Karpas-422 (cell line): Measurements from ENCODE around the gene ZNF773. TPM values are rescaled to one million over a fixed set of nuclear protein-coding genes. Genes with fewer than 3 reads are reported as not detected.

Source experiments
- DNase-seq: peaks from one replicate; pipeline ENCODE4 v3.0.0-alpha.2; 2015
- H2AFZ ChIP-seq: fragments of 200-600 bp; sonication (generic); 2 replicates; pipeline ENCODE4 v1.6.1; 2014; ENCODE audit warnings: antibody characterized with exemption, low read length, mixed read lengths
- H3K27ac ChIP-seq: fragments of 200-600 bp; sonication (generic); 2 replicates; pipeline ENCODE4 v1.5.1; 2014; ENCODE audit warnings: mild to moderate bottlenecking, low read length, moderate library complexity
- H3K27me3 ChIP-seq: fragments of 200-600 bp; sonication (generic); 2 replicates; pipeline ENCODE4 v1.6.1; 2014; ENCODE audit warnings: low read length, mixed read lengths
- H3K36me3 ChIP-seq: fragments of 200-600 bp; sonication (generic); 2 replicates; pipeline ENCODE4 v1.6.1; 2014; ENCODE audit warnings: low read length, mixed read lengths; ENCODE audit not compliant: insufficient read depth
- H3K4me1 ChIP-seq: fragments of 200-600 bp; sonication (generic); 2 replicates; pipeline ENCODE4 v1.6.1; 2014; ENCODE audit warnings: mild to moderate bottlenecking, low read length, mixed read lengths
- H3K4me2 ChIP-seq: fragments of 200-600 bp; sonication (generic); 2 replicates; pipeline ENCODE4 v1.6.1; 2014; ENCODE audit warnings: low read length, low read depth, mild to moderate bottlenecking; ENCODE audit not compliant: poor library complexity, severe bottlenecking
- H3K4me3 ChIP-seq: fragments of 200-600 bp; sonication (generic); 2 replicates; pipeline ENCODE4 v1.5.1; 2014; ENCODE audit warnings: mild to moderate bottlenecking, antibody characterized with exemption, low read length, mixed read lengths
- H3K79me2 ChIP-seq: fragments of 200-600 bp; sonication (generic); 2 replicates; pipeline ENCODE4 v1.6.1; 2014; ENCODE audit warnings: mild to moderate bottlenecking, low read length, mixed read lengths
- H3K9ac ChIP-seq: fragments of 200-600 bp; sonication (generic); 2 replicates; pipeline ENCODE4 v1.6.0; 2014; ENCODE audit warnings: low read length
- H3K9me2 ChIP-seq: fragments of 200-600 bp; sonication (generic), shearing (Covaris generic); replicated peaks from 2 replicates; pipeline ENCODE4 v1.6.0; 2014; ENCODE audit warnings: mild to moderate bottlenecking, low read length, moderate library complexity; ENCODE audit not compliant: insufficient read depth
- H3K9me3 ChIP-seq: fragments of 300-700, 200-600 bp; sonication (generic); 2 replicates; pipeline ENCODE4 v1.6.1; 2014; ENCODE audit warnings: low read length, mixed read lengths
- H4K20me1 ChIP-seq: fragments of 200-600 bp; sonication (generic); 2 replicates; pipeline ENCODE4 v1.6.1; 2014; ENCODE audit warnings: mild to moderate bottlenecking, antibody characterized with exemption, low read length, low read depth; ENCODE audit not compliant: insufficient read depth
- small RNA-seq: library from RNA; depleted of rRNA; stranded (forward); fragments of <200 nt; gene quantifications from one replicate; pipeline ENCODE3, GENCODE V24; 2014
- total RNA-seq: library from RNA; depleted of rRNA; stranded (reverse); fragments of >200 nt; shearing (Covaris generic); gene quantifications from 2 replicates; pipeline ENCODE4 v1.2.3, GENCODE V29; 2014; ENCODE audit warnings: low replicate concordance; rRNA removed

ZNF773 gene
- total RNA-seq, 1 experiment from 2014 or later = 25.2 TPM

- H3K9ac ChIP-seq = peak within 1 kb of the TSS; percentile 79
- H3K4me1 ChIP-seq = peaks cover 9% of the 10 kb centered on the region
- peaks cover 37% of the 10 kb centered on the region for H3K9me3 ChIP-seq
- DNase-seq = peak; percentile 99
- peaks cover 26% of the 10 kb centered on the region for H3K36me3 ChIP-seq
- H3K27ac ChIP-seq = 0 out of 2 replicates have a peak within 1 kb of the TSS, but pooled peaks have one; percentile 8
- peak within 1 kb of the TSS; percentile 88 for H3K4me2 ChIP-seq
- H3K4me3 ChIP-seq = peak within 1 kb of the TSS; percentile 86
- H4K20me1 ChIP-seq = no peaks in the 10 kb centered on the region
- H3K79me2 ChIP-seq = peaks cover 44% of the 10 kb centered on the region
- H3K9me2 ChIP-seq = no peaks in the 10 kb centered on the region
- H3K27me3 ChIP-seq = no peaks in the 10 kb centered on the region
- peak within 1 kb of the TSS; percentile 87 for H2AFZ ChIP-seq
Observed at GRCh38 chr19:57527136-57527881, 27.6 kb downstream of the ZNF773 start, which contains the start of gene ZNF549. ZNF549 (plus strand) TSS chr19:57527356; CDS start chr19:57527574, 218 bp downstream.

- 0 out of 2 replicates have a peak overlapping the region, but pooled peaks have one; percentile 3 for H3K4me3 ChIP-seq
- peaks cover 80% of the 10 kb centered on the region for H3K9me3 ChIP-seq
- peaks cover 92% of the 10 kb centered on the region for H3K36me3 ChIP-seq
Observed at GRCh38 chr19:57537953-57538547, 38.3 kb downstream of the ZNF773 start.

GRCh38 chr19:57546513-57546912 lies 46.8 kb downstream of the ZNF773 start:
- Histone ChIP-seq H3K4me3 (no peak overlapping the region), H3K79me2 (no peaks in the 10 kb centered on the region), H3K4me2 (no peak overlapping the region), H3K36me3 (peaks cover 90% of the 10 kb centered on the region), H3K27ac (no peak overlapping the region), H3K27me3 (no peaks in the 10 kb centered on the region), H4K20me1 (no peaks in the 10 kb centered on the region), H2AFZ (no peak overlapping the region), H3K9me2 (no peaks in the 10 kb centered on the region), H3K9ac (no peak overlapping the region), H3K4me1 (no peaks in the 10 kb centered on the region), H3K9me3 (peaks cover 90% of the 10 kb centered on the region)
- no peak for DNase-seq

More at GRCh38 chr19:57537953-57538547, 38.3 kb downstream of the ZNF773 start:
- Histone ChIP-seq H4K20me1 (no peaks in the 10 kb centered on the region), H3K9ac (no peak overlapping the region), H3K27ac (no peak overlapping the region), H2AFZ (no peak overlapping the region), H3K4me2 (no peak overlapping the region), H3K27me3 (no peaks in the 10 kb centered on the region), H3K79me2 (peaks cover 9% of the 10 kb centered on the region; the same call in 1 of the 2 replicates), H3K4me1 (no peaks in the 10 kb centered on the region), H3K9me2 (no peaks in the 10 kb centered on the region)
- no peak for DNase-seq

- Histone ChIP-seq H3K4me2 (no peak overlapping the region), H3K79me2 (no peaks in the 10 kb centered on the region), H3K27me3 (no peaks in the 10 kb centered on the region), H2AFZ (no peak overlapping the region), H3K27ac (no peak overlapping the region), H3K36me3 (peaks cover 85% of the 10 kb centered on the region), H3K9me2 (no peaks in the 10 kb centered on the region), H3K4me1 (no peaks in the 10 kb centered on the region), H4K20me1 (no peaks in the 10 kb centered on the region), H3K9ac (no peak overlapping the region), H3K9me3 (peaks cover 72% of the 10 kb centered on the region), H3K4me3 (no peak overlapping the region)
- no peak for DNase-seq
Observed at GRCh38 chr19:57552432-57552831, 52.7 kb downstream of the ZNF773 start.

GRCh38 chr19:57557659-57558058 lies 57.9 kb downstream of the ZNF773 start:
- Histone ChIP-seq H3K36me3 (peaks cover 41% of the 10 kb centered on the region), H3K27ac (no peak overlapping the region), H3K4me2 (no peak overlapping the region), H3K9me3 (peaks cover 66% of the 10 kb centered on the region), H4K20me1 (no peaks in the 10 kb centered on the region), H3K4me3 (no peak overlapping the region), H3K9ac (no peak overlapping the region), H2AFZ (no peak overlapping the region), H3K27me3 (no peaks in the 10 kb centered on the region), H3K79me2 (peaks cover 19% of the 10 kb centered on the region), H3K9me2 (no peaks in the 10 kb centered on the region), H3K4me1 (no peaks in the 10 kb centered on the region)
- DNase-seq = no peak

Small RNAs within 50 kb of the gene (small RNA-seq; reads per million reads assigned to genes)
- gene VN1R107P = not detected

Other genes starting within 250 kb of the ZNF773 start
- 95.1 and 113 TPM in 2 replicates for gene ZNF460, start 219.5 kb upstream of the ZNF773 start, total RNA-seq
- 19.8 and 21.6 TPM in 2 replicates for gene ZNF543, start 179.5 kb upstream of the ZNF773 start, total RNA-seq
- gene ZNF304, start 148.7 kb upstream of the ZNF773 start, total RNA-seq = 6.9 and 10.0 TPM in 2 replicates
- gene TRAPPC2B, start 136.4 kb upstream of the ZNF773 start, total RNA-seq = 19.5 and 30.0 TPM in 2 replicates
- gene ZNF547, start 136.4 kb upstream of the ZNF773 start, total RNA-seq = 3.1 and 6.5 TPM in 2 replicates
- 37.3 and 40.4 TPM in 2 replicates for gene ZNF548, start 110.1 kb upstream of the ZNF773 start, total RNA-seq
- gene ZNF17, start 88.8 kb upstream of the ZNF773 start, total RNA-seq = 17.0 and 19.2 TPM in 2 replicates
- 20.9 and 43.4 TPM in 2 replicates for gene ZNF749, start 64.6 kb upstream of the ZNF773 start, total RNA-seq
- gene VN1R1, start 42.8 kb upstream of the ZNF773 start, total RNA-seq = not detected in 2 replicates
- 0.45 and 4.6 TPM in 2 replicates for gene ZNF772, start 22.4 kb upstream of the ZNF773 start, total RNA-seq
- gene ZNF419, start 12.2 kb upstream of the ZNF773 start, total RNA-seq = 4.2 and 5.1 TPM in 2 replicates
- gene ZNF549, start 27.4 kb downstream of the ZNF773 start, total RNA-seq = 6.7 and 9.8 TPM in 2 replicates
- 5.5 and 5.7 TPM in 2 replicates for gene ZNF550, start 59.9 kb downstream of the ZNF773 start, total RNA-seq
- 3.1 and 4.6 TPM in 2 replicates for gene ZNF416, start 79.0 kb downstream of the ZNF773 start, total RNA-seq
- 0.11 TPM in 2 replicates for gene ZIK1, start 84.2 kb downstream of the ZNF773 start, total RNA-seq
- gene ZNF530, start 99.9 kb downstream of the ZNF773 start, total RNA-seq = 5.2 and 7.7 TPM in 2 replicates
- gene ZNF134, start 114.3 kb downstream of the ZNF773 start, total RNA-seq = 13.7 and 23.4 TPM in 2 replicates
- gene ZNF211, start 133.2 kb downstream of the ZNF773 start, total RNA-seq = 21.8 and 22.2 TPM in 2 replicates
- gene ZSCAN4, start 169.0 kb downstream of the ZNF773 start, total RNA-seq = not detected in 2 replicates
- 17.0 and 20.9 TPM in 2 replicates for gene ZNF551, start 182.0 kb downstream of the ZNF773 start, total RNA-seq
- 0.11 TPM in 1 of 2 replicates, not detected in the other for gene ZNF154, start 209.3 kb downstream of the ZNF773 start, total RNA-seq
- 5.5 and 9.3 TPM in 2 replicates for gene ZNF671, start 227.7 kb downstream of the ZNF773 start, total RNA-seq
- gene ZNF776, start 246.9 kb downstream of the ZNF773 start, total RNA-seq = 13.1 and 33.4 TPM in 2 replicates